ENCODE results near the gene VAMP7.

VAMP7 gene

GRCh38 chrX:155867821-155868220, 13.3 kb upstream of the VAMP7 start:
- H3K27me3 ChIP-seq, result no peaks in the 10 kb centered on the region

GRCh38 chrX:155870958-155871357, 10.2 kb upstream of the VAMP7 start:
- Histone ChIP-seq H3K36me3 (no peaks in the 10 kb centered on the region), H3K4me3 (ENCODE audit: low read depth in 1 of 2, low read length in 1 of 2) (no peak overlapping the region), H3K27me3 (peaks cover 23% of the 10 kb centered on the region), H3K4me1 (ENCODE audit: control insufficient read depth in 1 of 2, insufficient read depth in 1 of 2, low read depth in 1 of 2, low read length in 1 of 2) (no peaks in the 10 kb centered on the region), H3K27ac (no peak overlapping the region), H3K9me3 (no peaks in the 10 kb centered on the region)
- no peak for TF ChIP-seq CTCF (IDR thresholded peaks at IDR 0.05)

More at GRCh38 chrX:155867821-155868220, 13.3 kb upstream of the VAMP7 start:
- H3K36me3 ChIP-seq, result no peaks in the 10 kb centered on the region
- no peaks in the 10 kb centered on the region for H3K9me3 ChIP-seq
- H3K4me1 ChIP-seq (ENCODE audit: control insufficient read depth in 1 of 2, insufficient read depth in 1 of 2, low read depth in 1 of 2, low read length in 1 of 2), result no peaks in the 10 kb centered on the region
- no peak overlapping the region for H3K27ac ChIP-seq
- TF ChIP-seq CTCF (IDR thresholded peaks at IDR 0.05), result no peak
- H3K4me3 ChIP-seq (ENCODE audit: low read depth in 1 of 2, low read length in 1 of 2), result no peak overlapping the region

- no peaks in the 10 kb centered on the region for H3K36me3 ChIP-seq
- no peak overlapping the region for H3K4me3 ChIP-seq (ENCODE audit: low read depth in 1 of 2, low read length in 1 of 2)
- H3K27ac ChIP-seq, result no peak overlapping the region
- no peaks in the 10 kb centered on the region for H3K4me1 ChIP-seq (ENCODE audit: control insufficient read depth in 1 of 2, insufficient read depth in 1 of 2, low read depth in 1 of 2, low read length in 1 of 2)
- no peaks in the 10 kb centered on the region for H3K9me3 ChIP-seq
- no peak for TF ChIP-seq CTCF (IDR thresholded peaks at IDR 0.05)
- peaks cover 23% of the 10 kb centered on the region for H3K27me3 ChIP-seq
Observed at GRCh38 chrX:155871934-155872333, 9.2 kb upstream of the VAMP7 start.

GRCh38 chrX:155873188-155873587, 8.0 kb upstream of the VAMP7 start:
- TF ChIP-seq CTCF (IDR thresholded peaks at IDR 0.05), result no peak
- no peak overlapping the region for H3K27ac ChIP-seq
- H3K27me3 ChIP-seq, result peaks cover 23% of the 10 kb centered on the region
- no peak overlapping the region for H3K4me3 ChIP-seq (ENCODE audit: low read depth in 1 of 2, low read length in 1 of 2)
- no peaks in the 10 kb centered on the region for H3K4me1 ChIP-seq (ENCODE audit: control insufficient read depth in 1 of 2, insufficient read depth in 1 of 2, low read depth in 1 of 2, low read length in 1 of 2)
- no peaks in the 10 kb centered on the region for H3K36me3 ChIP-seq
- H3K9me3 ChIP-seq, result no peaks in the 10 kb centered on the region

GRCh38 chrX:155874571-155875244, 6.4 kb upstream of the VAMP7 start:
- Histone ChIP-seq H3K4me1 (ENCODE audit: control insufficient read depth in 1 of 2, insufficient read depth in 1 of 2, low read depth in 1 of 2, low read length in 1 of 2) (no peaks in the 10 kb centered on the region), H3K9me3 (no peaks in the 10 kb centered on the region), H3K27ac (no peak overlapping the region), H3K36me3 (no peaks in the 10 kb centered on the region), H3K4me3 (ENCODE audit: low read depth in 1 of 2, low read length in 1 of 2) (no peak overlapping the region), H3K27me3 (peaks cover 23% of the 10 kb centered on the region)
- no peak for TF ChIP-seq CTCF (IDR thresholded peaks at IDR 0.05)

Data from neutrophil (primary cell).